Esophagus squamous epithelium (tissue), 5 donors: Measurements from ENCODE around the gene TTC5. TPM values are rescaled to one million over a fixed set of nuclear protein-coding genes. Genes with fewer than 3 reads are reported as not detected.
"Not testable (repeated sequence)": the region's sequence is repeated elsewhere in the genome, so short reads cannot be mapped to it uniquely, and the experiment has no call there.

Experiments used
- DNase-seq: peaks from one replicate; lab custom pipeline; 2025; lab: John Stamatoyannopoulos, UW
- H3K27ac ChIP-seq, 4 donors: fragments of 200-600 bp; sonication (generic); one replicate each; pipeline ENCODE4 v1.5.1; 2016 to 2019; ENCODE audit warnings: mild to moderate bottlenecking in 1 of 4
- H3K27me3 ChIP-seq, 4 donors: fragments of 200-600 bp; sonication (generic); 1 replicate in 3 of 4; 2 replicates in 1 of 4; pipeline versions ENCODE4 v1.5.1 to v1.6.0; 2017 to 2021; ENCODE audit warnings: antibody characterized with exemption in 1 of 4
- H3K36me3 ChIP-seq, 3 donors: fragments of 200-600 bp; sonication (generic); one replicate each; pipeline ENCODE4 v1.5.1; 2016 to 2019
- H3K4me1 ChIP-seq, 3 donors: fragments of 200-600 bp; sonication (generic); one replicate each; pipeline ENCODE4 v1.5.1; 2017 to 2019
- H3K4me3 ChIP-seq, 4 donors: fragments of 200-600 bp; sonication (generic); 1 replicate in 3 of 4; 2 replicates in 1 of 4; pipeline ENCODE4 v1.5.1; 2016 to 2019; ENCODE audit warnings: mild to moderate bottlenecking in 2 of 4, moderate library complexity in 1 of 4
- H3K9me3 ChIP-seq, 3 donors: fragments of 200-600 bp; sonication (generic); one replicate each; pipeline ENCODE4 v1.5.1; 2016 to 2019
- CTCF ChIP-seq, 6 experiments: fragments of 450-650 bp in 4 of 6; fragments of 200-600 bp in 2 of 6; sonication (generic) in 2 of 6; IDR thresholded peaks; one replicate each; pipeline ENCODE4 v1.5.1; 2016 to 2019; ENCODE audit warnings: antibody characterized with exemption in 6 of 6, mild to moderate bottlenecking in 4 of 6, moderate library complexity in 4 of 6
- POLR2A ChIP-seq, 4 donors: fragments of 450-650 bp; IDR thresholded peaks; one replicate each; pipeline ENCODE4 v1.6.1; 2017; ENCODE audit warnings: antibody characterized with exemption in 4 of 4, mild to moderate bottlenecking in 4 of 4, moderate library complexity in 3 of 4
- WGBS, 2 donors: methylation state at CpG; one replicate each; pipeline ENCODE4 v1.1.5; 2018; 5-methylcytosine and 5-hydroxymethylcytosine counted together
- intact Hi-C: fragments of 100-400 bp; cut with DNase I; formaldehyde crosslinking; loops from one replicate; pipeline ENCODE4 v1.15.0; 2022
- total RNA-seq, 4 donors: library from RNA; depleted of rRNA; stranded (reverse); fragments of >200 nt; gene quantifications; one replicate each; pipeline ENCODE4 v1.1.0, GENCODE V29; 2016
- donor health status: DM: yes; HTN: yes; CAD: no.

The TTC5 gene
- total RNA-seq, 4 donors from 2014 or later: 3.9 to 11.8 (median 6.7) TPM

DNA sequence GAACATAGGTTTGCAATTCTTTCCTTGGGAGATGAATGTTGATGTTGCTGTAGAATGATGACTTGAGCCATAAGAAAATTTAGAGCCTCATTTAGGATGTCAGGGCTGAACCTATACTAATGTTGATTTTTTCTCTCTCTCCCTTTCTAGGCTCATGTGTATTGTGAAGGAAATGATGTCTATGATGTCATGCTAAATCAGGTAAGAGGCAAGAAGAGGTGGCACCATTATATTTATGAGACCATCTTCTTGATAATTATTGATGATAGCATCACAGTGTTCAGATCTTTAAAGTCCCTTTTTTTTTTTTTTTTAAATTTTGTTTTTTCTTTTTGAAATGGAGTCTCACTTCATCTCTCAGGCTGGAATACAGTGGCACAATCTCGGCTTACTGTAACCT lies 41.0 kb upstream of the TTC5 start:
- H3K9me3 ChIP-seq: no peaks in the 10 kb centered on the region
- peaks cover 0 to 68% (median 0%) of the 10 kb centered on the region in 3 donors for H3K36me3 ChIP-seq
- DNase-seq: no peak
- H3K27ac ChIP-seq: no peak overlapping the region
- 86 to 100% methylated on average over 1 of the region's 1 CpG for WGBS, 2 donors
- intact Hi-C loops: loop anchor here (5.0 to 10.0 kb wide), 2 partner anchors 68 to 111 kb away; partner anchors contain the start of genes APEX1 and TEP1
- no peaks in the 10 kb centered on the region for H3K27me3 ChIP-seq
- no peak overlapping the region for H3K4me3 ChIP-seq
- TF ChIP-seq POLR2A (IDR thresholded peaks at IDR 0.05): no peak
- no peak for TF ChIP-seq CTCF (IDR thresholded peaks at IDR 0.05)
- H3K4me1 ChIP-seq: peaks cover 5 to 18% (median 9%) of the 10 kb centered on the region in 3 donors

- Histone ChIP-seq H3K9me3 (no peaks in the 10 kb centered on the region), H3K4me1 (peaks cover 5 to 18% (median 9%) of the 10 kb centered on the region in 3 donors), H3K36me3 (peaks cover 0 to 55% (median 0%) of the 10 kb centered on the region in 3 donors), H3K27ac (no peak overlapping the region), H3K27me3 (no peaks in the 10 kb centered on the region), H3K4me3 (no peak overlapping the region)
- 100% methylated on average over 1 of the region's 1 CpG for WGBS, 2 donors
- intact Hi-C loops: loop anchor here (5.0 to 10.0 kb wide), 2 partner anchors 69 to 112 kb away; partner anchors contain the start of genes APEX1 and TEP1
- DNase-seq: no peak
- TF ChIP-seq POLR2A (IDR thresholded peaks at IDR 0.05) (no peak), CTCF (IDR thresholded peaks at IDR 0.05) (no peak)
Observed at GRCh38 chr14:20345366-20345765, 39.6 kb upstream of the TTC5 start.

GRCh38 chr14:20343862-20344220 lies 38.1 kb upstream of the TTC5 start:
- Histone ChIP-seq H3K9me3 (no peaks in the 10 kb centered on the region), H3K27me3 (no peaks in the 10 kb centered on the region), H3K4me3 (peak overlapping the region; percentile 65 to 89 (median 74)), H3K27ac (peak overlapping the region; percentile 93 to 97 (median 96)), H3K4me1 (peaks cover 5 to 18% (median 9%) of the 10 kb centered on the region in 3 donors), H3K36me3 (peaks cover 0 to 39% (median 0%) of the 10 kb centered on the region in 3 donors)
- no peak for DNase-seq
- TF ChIP-seq CTCF (IDR thresholded peaks at IDR 0.05): no peak
- 0 to 4% methylated on average over 3 of the region's 3 CpGs for WGBS, 2 donors
- intact Hi-C loops: loop anchor here (5.0 to 10.0 kb wide), 2 partner anchors 71 to 268 kb away; partner anchors contain the start of gene TEP1

- TF ChIP-seq POLR2A (IDR thresholded peaks at IDR 0.05): peak; percentile 19 to 94 (median 70)
- peak in 1 of 6 experiments; percentile 18 for TF ChIP-seq CTCF (IDR thresholded peaks at IDR 0.05)
- WGBS, 2 donors: 0 to 1% methylated on average over 13 to 26 of the region's 50 CpGs
- DNase-seq: peak; percentile 84
- intact Hi-C loops: loop anchor here (5.0 to 10.0 kb wide), 2 partner anchors 72 to 269 kb away; partner anchors contain the start of gene TEP1
- Histone ChIP-seq H3K36me3 (peaks cover 0 to 34% (median 0%) of the 10 kb centered on the region in 3 donors), H3K27me3 (no peaks in the 10 kb centered on the region), H3K9me3 (no peaks in the 10 kb centered on the region), H3K4me1 (peaks cover 5 to 18% (median 9%) of the 10 kb centered on the region in 3 donors), H3K27ac (peak within 1 kb of the TSS; percentile 93 to 97 (median 96)), H3K4me3 (peak within 1 kb of the TSS; percentile 65 to 89 (median 74))
Observed at GRCh38 chr14:20343092-20343861, 37.5 kb upstream of the TTC5 start, which contains the start of gene PARP2. PARP2 (plus strand) TSS chr14:20343635; CDS start chr14:20343642, 7 bp downstream.

- WGBS, 2 donors: 55 to 63% methylated on average over 2 of the region's 2 CpGs
- H3K4me3 ChIP-seq: peak overlapping the region in 1 of 4 donors; percentile 67
- peak overlapping the region in 2 of 4 donors; percentile 96 for H3K27ac ChIP-seq
- peaks cover 0 to 18% (median 0%) of the 10 kb centered on the region in 3 donors for H3K36me3 ChIP-seq
- TF ChIP-seq CTCF (IDR thresholded peaks at IDR 0.05) (no peak), POLR2A (IDR thresholded peaks at IDR 0.05) (no peak)
- H3K27me3 ChIP-seq: no peaks in the 10 kb centered on the region
- no peaks in the 10 kb centered on the region for H3K9me3 ChIP-seq
- intact Hi-C loops: loop anchor here (5.0 to 10.0 kb wide), 2 partner anchors 73 to 271 kb away; partner anchors contain the start of gene TEP1
- peaks cover 5 to 18% (median 9%) of the 10 kb centered on the region in 3 donors for H3K4me1 ChIP-seq
- DNase-seq: no peak
Observed at GRCh38 chr14:20341646-20342045, 35.9 kb upstream of the TTC5 start.

DNA sequence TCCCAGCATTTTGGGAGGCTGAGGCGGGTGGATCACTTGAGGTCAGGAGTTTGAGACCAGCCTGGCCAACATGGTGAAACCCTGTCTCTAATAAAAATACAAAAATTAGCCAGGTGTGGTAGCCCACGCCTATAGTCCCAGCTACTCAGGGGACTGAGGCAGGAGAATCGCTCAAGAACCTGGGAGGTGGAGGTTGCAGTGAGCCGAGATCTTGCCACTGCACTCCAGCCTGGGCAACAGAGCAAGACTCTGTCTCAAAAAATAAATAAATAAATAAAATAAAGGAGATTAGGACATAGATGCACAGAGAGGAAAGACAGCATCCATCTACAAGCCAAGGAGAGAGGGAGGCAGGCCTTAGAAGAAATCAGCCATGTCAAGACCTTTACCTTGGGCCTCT lies 35.3 kb upstream of the TTC5 start:
- Histone ChIP-seq H3K36me3 (peaks cover 0 to 12% (median 0%) of the 10 kb centered on the region in 3 donors), H3K4me1 (peaks cover 5 to 18% (median 9%) of the 10 kb centered on the region in 3 donors)
- H3K27me3 ChIP-seq, H3K4me3 ChIP-seq, H3K9me3 ChIP-seq, DNase-seq, H3K27ac ChIP-seq: not testable (repeated sequence)
- intact Hi-C loops: loop anchor here (5.0 to 10.0 kb wide), 2 partner anchors 74 to 271 kb away; partner anchors contain the start of gene TEP1
- WGBS, 2 donors: 85 to 89% methylated on average over 3 to 4 of the region's 4 CpGs
